GM12864 (cell line): ENCODE measurements around the gene SH3RF1.

ENCODE experiments used
- DNase-seq: peaks from one replicate; pipeline ENCODE4 v3.0.0-alpha.2; 2011; ENCODE audit warnings: low read depth
- H3K4me3 ChIP-seq: 2 replicates; pipeline ENCODE4 v1.5.1; 2011; ENCODE audit warnings: mild to moderate bottlenecking, low read depth, low read length, control low read depth
- TF ChIP-seq, protein P1 (sequence below): IDR thresholded peaks from 2 replicates; pipeline ENCODE4 v1.5.1; 2011; ENCODE audit warnings: low read depth, mild to moderate bottlenecking, moderate library complexity, low read length, control low read depth, inconsistent platforms; ENCODE audit errors: missing control alignments

The SH3RF1 gene

DNA sequence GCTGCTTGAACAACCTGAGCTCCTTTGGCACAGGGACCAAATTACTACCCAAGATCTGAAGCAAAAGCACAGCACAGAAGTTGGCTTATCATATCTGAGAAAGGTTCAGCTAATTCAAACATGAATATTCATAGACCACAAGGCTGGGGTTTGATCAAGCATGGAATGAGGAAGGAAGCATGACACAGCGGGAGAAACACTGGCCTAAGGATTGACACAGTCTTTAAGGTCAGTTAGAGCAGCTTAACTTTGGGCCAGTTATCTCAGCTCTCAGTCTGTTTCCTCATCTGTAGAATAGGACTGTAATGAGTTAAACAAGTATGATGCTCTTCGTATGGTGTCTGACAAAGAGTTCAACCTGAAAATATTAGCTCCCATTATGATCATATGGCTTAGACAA is 172.2 kb downstream of the SH3RF1 start:
- no peak for DNase-seq
- TF ChIP-seq, protein P1, sequence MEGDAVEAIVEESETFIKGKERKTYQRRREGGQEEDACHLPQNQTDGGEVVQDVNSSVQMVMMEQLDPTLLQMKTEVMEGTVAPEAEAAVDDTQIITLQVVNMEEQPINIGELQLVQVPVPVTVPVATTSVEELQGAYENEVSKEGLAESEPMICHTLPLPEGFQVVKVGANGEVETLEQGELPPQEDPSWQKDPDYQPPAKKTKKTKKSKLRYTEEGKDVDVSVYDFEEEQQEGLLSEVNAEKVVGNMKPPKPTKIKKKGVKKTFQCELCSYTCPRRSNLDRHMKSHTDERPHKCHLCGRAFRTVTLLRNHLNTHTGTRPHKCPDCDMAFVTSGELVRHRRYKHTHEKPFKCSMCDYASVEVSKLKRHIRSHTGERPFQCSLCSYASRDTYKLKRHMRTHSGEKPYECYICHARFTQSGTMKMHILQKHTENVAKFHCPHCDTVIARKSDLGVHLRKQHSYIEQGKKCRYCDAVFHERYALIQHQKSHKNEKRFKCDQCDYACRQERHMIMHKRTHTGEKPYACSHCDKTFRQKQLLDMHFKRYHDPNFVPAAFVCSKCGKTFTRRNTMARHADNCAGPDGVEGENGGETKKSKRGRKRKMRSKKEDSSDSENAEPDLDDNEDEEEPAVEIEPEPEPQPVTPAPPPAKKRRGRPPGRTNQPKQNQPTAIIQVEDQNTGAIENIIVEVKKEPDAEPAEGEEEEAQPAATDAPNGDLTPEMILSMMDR: no peak
- H3K4me3 ChIP-seq: no peak overlapping the region

DNA sequence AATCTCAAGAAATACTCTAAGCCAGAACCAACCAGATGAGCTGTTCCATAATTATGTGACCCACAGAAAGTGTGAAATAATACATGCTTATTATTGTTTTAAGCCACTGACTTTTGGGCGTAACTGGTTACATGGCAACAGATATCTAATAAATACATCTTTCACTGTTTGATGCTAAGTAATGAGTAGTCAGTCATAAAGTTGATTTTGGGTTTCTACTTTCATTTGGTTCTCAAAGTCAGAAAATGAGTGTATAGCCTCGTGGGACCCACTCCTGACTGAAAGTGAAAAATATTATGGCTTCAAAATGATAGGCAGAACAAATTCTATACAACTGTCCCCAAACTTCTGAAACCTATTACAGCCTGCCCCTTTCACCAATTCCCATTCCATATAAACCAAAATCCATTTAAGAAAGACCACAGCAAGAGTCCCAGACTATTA is 172.7 kb downstream of the SH3RF1 start:
- TF ChIP-seq, protein P1: no peak
- no peak overlapping the region for H3K4me3 ChIP-seq
- DNase-seq: no peak

DNA sequence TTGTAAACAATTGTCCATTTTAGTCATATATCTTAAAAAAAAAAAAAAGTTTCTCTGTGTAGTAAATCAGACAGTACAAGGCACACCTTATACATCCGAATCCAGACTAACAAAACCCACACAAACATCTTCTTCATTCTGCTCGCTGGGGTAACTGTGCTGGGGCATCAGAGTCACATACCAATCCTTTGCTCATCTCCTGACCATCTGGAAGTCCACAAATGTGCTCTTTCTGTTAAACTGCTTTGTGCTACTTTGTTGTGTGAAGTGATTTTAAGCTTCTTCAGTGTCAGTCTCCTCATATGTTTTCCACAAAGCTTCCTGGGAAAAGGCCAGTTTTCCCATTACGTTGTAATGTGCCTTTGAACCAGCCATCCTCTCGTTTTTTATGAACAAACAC is 174.5 kb downstream of the SH3RF1 start:
- H3K4me3 ChIP-seq: no peak overlapping the region
- TF ChIP-seq, protein P1: no peak
- DNase-seq: no peak

DNA sequence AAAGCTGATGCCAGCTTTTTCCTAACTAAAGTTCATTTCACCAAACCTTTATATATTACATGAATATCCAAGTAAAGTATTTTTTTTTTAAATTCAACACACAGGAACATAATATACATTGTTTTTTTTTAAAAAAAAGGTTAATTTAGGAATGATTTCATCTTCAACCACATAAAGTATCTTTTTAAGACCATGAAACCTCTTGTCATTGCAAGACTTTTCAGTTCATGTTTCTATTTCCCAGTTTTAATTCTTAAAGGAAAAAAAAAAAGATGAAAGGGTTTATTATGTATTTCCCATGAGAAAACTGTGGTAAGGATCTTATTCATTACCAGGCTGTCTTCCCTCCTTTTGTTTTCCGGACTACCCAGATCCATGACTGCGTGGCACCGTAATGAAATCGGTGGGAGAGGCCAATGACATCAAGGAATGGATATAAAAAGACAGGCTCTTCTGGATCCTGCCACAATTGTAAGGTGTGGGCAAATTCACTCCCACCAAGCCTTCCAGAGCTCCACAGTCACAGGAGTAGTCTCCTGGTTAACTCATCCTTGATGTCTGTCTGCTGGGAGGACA is 176.0 kb downstream of the SH3RF1 start:
- H3K4me3 ChIP-seq: no peak overlapping the region
- TF ChIP-seq, protein P1: no peak
- DNase-seq: no peak

DNA sequence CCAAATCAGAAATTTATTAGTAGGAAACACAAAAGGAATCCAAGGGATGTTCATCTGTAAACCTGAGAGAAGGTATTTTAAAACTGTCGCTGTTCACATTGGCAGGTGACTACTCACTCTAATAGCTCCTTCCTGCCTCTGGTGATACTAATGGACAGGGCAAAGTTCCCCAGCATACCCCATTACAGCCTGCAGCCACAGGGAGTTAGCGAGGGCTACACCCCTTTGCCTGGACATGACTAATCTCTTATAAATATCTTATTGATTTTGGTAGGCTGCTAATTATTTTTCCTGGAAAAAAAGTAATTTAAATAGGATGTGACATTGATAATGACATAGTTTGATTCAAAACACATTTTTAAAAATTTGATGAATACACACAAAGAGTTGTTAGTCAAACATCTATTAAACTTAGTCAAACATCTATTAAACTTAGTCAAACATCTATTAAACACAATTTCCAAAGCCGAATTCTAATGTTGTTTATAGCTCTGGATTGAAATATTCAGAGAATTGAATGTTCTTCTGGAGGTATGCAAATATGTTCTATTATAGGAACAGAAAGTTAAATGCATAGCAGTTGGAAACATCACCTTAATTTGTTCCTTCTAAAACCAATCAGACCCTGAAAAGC is 177.8 kb downstream of the SH3RF1 start:
- TF ChIP-seq, protein P1: no peak
- no peak for DNase-seq
- H3K4me3 ChIP-seq: no peak overlapping the region

DNA sequence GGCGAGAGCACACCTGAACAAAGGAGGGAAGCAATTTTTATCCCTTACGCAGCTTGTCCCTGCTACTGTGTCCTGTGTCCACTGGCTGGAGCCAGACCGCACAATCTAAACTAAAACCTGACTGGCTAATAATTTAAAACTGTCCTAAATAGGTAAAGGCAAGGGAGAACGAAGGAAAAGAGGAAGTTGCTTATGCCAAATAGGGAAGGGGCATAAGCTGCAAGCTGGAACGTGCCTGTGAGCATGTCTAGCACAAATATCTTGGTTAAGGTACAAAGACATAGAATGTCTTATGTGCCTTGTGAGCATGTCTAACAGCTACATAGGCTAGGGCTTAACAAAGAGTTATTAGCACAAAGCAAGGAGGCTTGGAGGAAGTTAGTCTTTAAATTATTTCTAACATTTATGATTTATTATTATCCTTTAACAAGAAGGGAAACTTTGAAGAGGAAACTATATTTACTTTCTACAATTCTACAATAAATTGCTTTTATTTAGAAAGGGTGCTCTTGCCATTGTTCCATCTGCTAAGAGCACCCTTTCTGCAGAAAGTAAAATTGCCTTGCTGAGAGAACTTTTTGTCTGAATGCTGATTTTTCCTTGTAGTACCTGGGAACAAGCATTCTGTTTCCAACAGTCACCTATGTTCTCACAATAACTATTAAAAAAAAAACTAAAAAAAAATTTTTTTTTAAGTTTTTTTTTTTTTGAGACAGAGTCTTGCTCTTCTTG is 180.1 kb downstream of the SH3RF1 start:
- no peak overlapping the region for H3K4me3 ChIP-seq
- TF ChIP-seq, protein P1: no peak
- DNase-seq: no peak
